Muscle of leg (tissue), 11 donors: ENCODE measurements around the gene LRP2. TPM values are rescaled to one million over a fixed set of nuclear protein-coding genes. Genes with fewer than 3 reads are reported as not detected.

Experiments
- DNase-seq: peaks from one replicate; pipeline ENCODE4 v3.0.0; 2013
- H3K27ac ChIP-seq: one replicate; pipeline ENCODE4 v1.5.1; 2013; ENCODE audit warnings: mild to moderate bottlenecking, low read length, control low read depth
- H3K27me3 ChIP-seq: one replicate; pipeline ENCODE4 v1.6.1; 2013; ENCODE audit warnings: low read length; ENCODE audit not compliant: control insufficient read depth, insufficient read depth
- H3K36me3 ChIP-seq: one replicate; pipeline ENCODE4 v1.6.1; 2013; ENCODE audit warnings: low read length; ENCODE audit not compliant: control insufficient read depth, insufficient read depth
- H3K4me1 ChIP-seq: one replicate; pipeline ENCODE4 v1.6.1; 2013; ENCODE audit warnings: low read length; ENCODE audit not compliant: control insufficient read depth, insufficient read depth
- H3K4me3 ChIP-seq: one replicate; pipeline ENCODE4 v1.5.1; 2013; ENCODE audit warnings: low read length, control low read depth
- H3K9me3 ChIP-seq: replicated peaks from 2 replicates; pipeline ENCODE4 v1.6.1; 2013; ENCODE audit warnings: low read depth, low read length; ENCODE audit not compliant: control insufficient read depth
- WGBS: methylation state at CpG from one replicate; pipeline ENCODE4 v1.1.5; 2013; ENCODE audit warnings: missing lambda C conversion rate; ENCODE audit not compliant: insufficient coverage; 5-methylcytosine and 5-hydroxymethylcytosine counted together
- polyA plus RNA-seq, 8 donors: library from polyadenylated mRNA; unstranded; fragments of 120-200 nt; gene quantifications; one replicate each; pipeline versions ENCODE4 v1.2.1 to v1.2.3, GENCODE V29; 2013; ENCODE audit warnings: inconsistent platforms in 1 of 8, low replicate concordance in 1 of 8; ENCODE audit not compliant: insufficient read length in 8 of 8, insufficient read depth in 1 of 8
- total RNA-seq: library from RNA; stranded (reverse); fragments of 120-200 nt; gene quantifications from one replicate; pipeline ENCODE4 v1.2.4, GENCODE V29; 2013

The LRP2 gene
- total and polyA plus RNA-seq, 9 donors: 0.05 to 0.40 (median 0.09) TPM; not detected in 1

DNA sequence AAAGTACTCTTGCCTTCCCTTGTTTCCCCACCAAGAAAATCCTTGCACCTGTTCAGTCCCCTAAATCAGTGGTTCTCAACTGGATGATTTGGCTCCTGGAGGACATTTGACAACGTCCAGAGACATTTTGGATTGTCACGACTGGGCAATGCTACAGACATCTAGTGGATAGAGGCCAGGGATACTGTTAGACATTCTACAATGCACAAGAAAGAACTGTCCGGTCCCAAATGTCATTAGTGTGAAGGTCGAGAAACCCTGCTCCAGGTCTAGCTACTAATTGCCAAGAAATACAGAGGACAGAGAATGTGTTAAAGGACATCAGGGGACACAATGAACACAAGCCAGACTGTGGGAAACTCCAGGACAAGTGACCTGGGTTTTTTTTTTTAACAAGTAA, 60.0 kb downstream of the LRP2 start:
- no peak for DNase-seq
- Histone ChIP-seq H3K27ac (no peak overlapping the region), H3K4me3 (no peak overlapping the region), H3K36me3 (no peaks in the 10 kb centered on the region), H3K4me1 (no peaks in the 10 kb centered on the region), H3K9me3 (no peaks in the 10 kb centered on the region), H3K27me3 (no peaks in the 10 kb centered on the region)
- WGBS: 20% methylated on average over 2 of the region's 4 CpGs

DNA sequence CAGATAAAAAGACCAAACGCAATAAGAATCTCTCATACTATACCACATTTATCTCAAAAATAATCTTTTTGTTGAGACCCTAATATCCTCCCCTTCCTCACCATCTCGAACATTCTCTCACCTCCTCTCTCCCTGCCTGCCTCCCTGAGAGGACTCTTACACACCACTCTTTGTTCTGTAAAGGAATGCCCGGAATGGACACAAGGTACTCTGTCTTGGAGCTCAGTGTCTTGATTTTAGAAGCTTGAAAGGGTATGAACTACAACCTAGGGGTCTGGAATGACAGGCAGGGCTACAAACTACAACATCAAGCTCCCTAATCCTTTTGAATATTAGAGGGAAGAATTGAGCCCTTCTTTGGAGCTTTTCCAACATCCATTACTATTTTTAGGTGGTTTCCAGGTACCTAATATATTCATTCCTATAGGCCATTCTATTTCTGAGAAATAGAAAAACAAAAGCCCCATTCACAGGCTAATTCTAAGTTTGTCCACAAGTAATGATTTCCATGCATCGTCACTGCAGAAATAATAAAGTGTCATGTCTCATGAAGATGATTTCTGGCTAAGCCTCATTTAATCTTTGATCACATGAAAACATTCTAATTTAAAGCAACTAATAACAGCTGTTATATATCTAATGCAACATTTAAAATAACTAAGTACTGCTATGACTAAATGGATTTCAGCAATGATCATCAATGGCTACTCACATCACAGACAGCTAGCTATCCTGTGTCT, 60.6 kb downstream of the LRP2 start:
- no peaks in the 10 kb centered on the region for H3K4me1 ChIP-seq
- H3K36me3 ChIP-seq: no peaks in the 10 kb centered on the region
- WGBS: 86% methylated on average over 2 of the region's 4 CpGs
- no peaks in the 10 kb centered on the region for H3K9me3 ChIP-seq
- no peak overlapping the region for H3K4me3 ChIP-seq
- DNase-seq: no peak
- no peak overlapping the region for H3K27ac ChIP-seq
- H3K27me3 ChIP-seq: no peaks in the 10 kb centered on the region

DNA sequence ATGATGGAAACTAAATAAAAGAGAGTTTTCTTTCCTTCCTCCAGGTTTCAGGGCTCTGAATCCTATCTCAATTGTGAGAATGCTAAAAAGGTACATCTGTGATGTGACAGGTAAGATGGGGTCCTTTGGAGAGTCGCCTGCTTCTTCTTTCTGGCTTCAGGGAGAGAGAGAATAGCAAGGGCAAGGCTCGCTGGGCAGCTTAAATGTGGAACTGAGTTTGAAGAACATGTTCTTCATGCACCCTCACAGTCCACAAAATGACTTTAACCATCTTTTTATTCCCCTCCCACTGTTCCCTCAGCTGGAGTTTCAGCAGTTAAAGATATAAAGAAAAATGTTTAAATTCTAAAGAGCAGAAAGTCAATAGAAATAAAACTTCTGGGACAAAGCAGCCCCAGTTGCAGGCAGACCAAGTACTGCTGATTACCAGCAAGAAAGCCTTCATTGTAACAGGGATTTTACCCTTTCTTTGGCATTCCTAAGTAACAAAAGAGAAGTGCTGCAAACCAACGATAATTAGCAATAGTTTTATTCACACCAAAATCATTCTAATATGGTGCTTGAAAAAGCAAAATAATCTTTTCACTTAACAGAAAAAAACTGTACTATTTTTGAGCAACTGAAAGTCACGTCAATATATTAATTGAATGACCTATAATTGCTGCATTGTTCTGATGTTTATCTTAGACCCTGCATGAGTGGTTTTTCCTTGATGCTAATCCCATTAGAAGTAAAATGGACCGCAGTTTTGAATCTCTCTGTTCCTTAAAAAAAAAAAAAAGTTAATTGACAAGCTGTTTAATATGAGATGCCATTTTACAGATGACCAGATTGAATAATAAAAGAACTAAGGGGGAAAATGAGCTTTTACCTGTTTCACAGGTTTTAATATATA, 61.5 kb downstream of the LRP2 start:
- Histone ChIP-seq H3K9me3 (no peaks in the 10 kb centered on the region), H3K4me1 (no peaks in the 10 kb centered on the region), H3K4me3 (no peak overlapping the region), H3K36me3 (no peaks in the 10 kb centered on the region), H3K27me3 (no peaks in the 10 kb centered on the region), H3K27ac (no peak overlapping the region)
- WGBS: no CpG with 5 or more reads among the region's 5 CpGs
- no peak for DNase-seq

DNA sequence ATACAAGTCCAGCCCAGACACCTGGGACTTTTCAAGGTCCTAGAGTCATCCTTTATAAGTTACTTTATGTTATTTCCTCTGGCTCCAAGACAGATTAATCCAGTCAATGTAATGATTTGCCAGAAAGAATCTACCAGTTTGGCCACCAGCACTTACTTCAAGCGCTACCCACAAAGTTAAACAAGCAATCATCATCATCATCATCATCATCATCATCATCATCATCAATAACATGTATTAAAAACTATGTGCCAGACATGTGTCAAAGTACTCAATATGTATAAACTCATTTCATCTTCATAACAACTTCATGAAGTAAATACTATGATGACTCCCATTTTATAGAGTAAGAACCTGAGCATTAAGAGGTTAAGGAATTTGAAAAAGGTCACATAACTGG, 64.3 kb downstream of the LRP2 start:
- Histone ChIP-seq H3K9me3 (no peaks in the 10 kb centered on the region), H3K4me3 (no peak overlapping the region), H3K27ac (no peak overlapping the region), H3K36me3 (no peaks in the 10 kb centered on the region), H3K27me3 (no peaks in the 10 kb centered on the region), H3K4me1 (no peaks in the 10 kb centered on the region)
- DNase-seq: no peak
- 100% methylated on average over 1 of the region's 1 CpG for WGBS

DNA sequence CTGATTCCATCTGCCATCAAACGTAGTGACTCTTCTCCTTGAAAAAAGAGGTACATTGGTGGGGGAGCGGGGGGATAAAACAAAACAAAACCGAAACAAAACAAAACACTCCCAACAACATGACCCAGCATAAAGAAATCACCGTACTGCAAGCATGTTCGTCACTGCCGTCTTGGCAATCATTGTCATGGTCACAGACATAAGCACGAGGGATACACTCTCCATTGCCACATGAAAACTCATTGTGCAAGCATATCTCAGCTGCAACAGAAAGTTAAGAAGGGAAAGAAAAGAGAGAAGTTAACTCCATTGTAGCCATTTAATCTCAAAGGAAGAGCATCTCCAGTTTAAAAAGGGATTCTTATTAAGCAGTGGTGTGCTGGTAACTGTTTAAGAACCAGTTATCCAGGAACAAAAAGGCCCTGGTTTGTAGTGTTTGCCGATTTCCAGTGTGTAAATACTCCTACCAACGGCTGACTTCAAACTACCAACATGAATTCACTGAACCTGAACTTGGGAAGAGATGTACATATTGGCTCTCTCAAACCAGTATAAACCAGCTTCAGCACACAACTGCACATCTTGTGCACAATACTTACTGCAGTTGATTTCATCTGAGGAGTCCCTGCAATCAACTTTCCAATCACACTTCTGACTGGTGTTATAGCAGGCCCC, 68.2 kb downstream of the LRP2 start:
- Histone ChIP-seq H3K9me3 (no peaks in the 10 kb centered on the region), H3K36me3 (no peaks in the 10 kb centered on the region), H3K27me3 (no peaks in the 10 kb centered on the region), H3K27ac (no peak overlapping the region), H3K4me3 (no peak overlapping the region), H3K4me1 (no peaks in the 10 kb centered on the region)
- WGBS: 94% methylated on average over 3 of the region's 9 CpGs
- no peak for DNase-seq

DNA sequence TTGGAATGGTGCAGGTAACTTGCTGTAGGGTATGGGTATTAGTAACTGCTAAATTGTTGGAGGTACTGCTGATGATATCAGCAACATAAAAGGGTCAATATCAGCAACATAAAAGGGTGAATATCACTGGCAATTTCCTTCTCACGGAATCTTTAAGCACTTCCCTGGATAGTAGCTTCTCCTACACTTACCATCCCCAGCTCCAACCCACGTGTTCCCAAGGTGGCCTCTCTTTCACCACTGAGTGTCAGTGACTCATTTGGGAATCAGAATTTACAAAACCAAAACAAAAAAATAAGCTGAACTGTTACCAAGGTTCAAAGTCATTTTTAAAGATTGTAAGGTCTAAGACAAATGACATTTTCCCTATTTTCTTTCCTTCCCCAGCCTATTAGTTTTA, 70.8 kb downstream of the LRP2 start:
- H3K27me3 ChIP-seq: no peaks in the 10 kb centered on the region
- no peaks in the 10 kb centered on the region for H3K36me3 ChIP-seq
- H3K27ac ChIP-seq: no peak overlapping the region
- WGBS: no CpG with 5 or more reads among the region's 2 CpGs
- H3K9me3 ChIP-seq: no peaks in the 10 kb centered on the region
- DNase-seq: no peak
- no peak overlapping the region for H3K4me3 ChIP-seq
- no peaks in the 10 kb centered on the region for H3K4me1 ChIP-seq

DNA sequence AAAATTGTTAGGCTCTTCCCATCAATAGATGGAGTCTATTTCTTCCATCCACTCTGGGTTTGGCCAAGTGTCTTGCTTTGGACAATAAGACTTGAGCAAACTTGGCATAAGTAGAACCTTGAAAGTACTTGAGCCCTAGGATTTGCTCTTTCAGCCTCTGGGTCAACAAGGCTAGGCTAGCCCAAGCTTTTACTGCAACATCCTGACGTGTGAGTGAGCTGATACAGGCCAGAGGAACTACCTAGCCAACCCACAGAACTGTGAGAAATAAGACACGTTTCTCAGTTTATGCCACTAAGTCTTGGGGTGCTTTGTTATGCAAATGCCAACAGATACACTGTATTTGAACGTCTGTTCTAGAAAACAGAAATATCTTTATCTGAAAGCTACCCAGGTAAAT, 71.9 kb downstream of the LRP2 start:
- no peak overlapping the region for H3K27ac ChIP-seq
- WGBS: 47% methylated on average over 2 of the region's 3 CpGs
- no peaks in the 10 kb centered on the region for H3K27me3 ChIP-seq
- no peaks in the 10 kb centered on the region for H3K9me3 ChIP-seq
- no peaks in the 10 kb centered on the region for H3K4me1 ChIP-seq
- H3K36me3 ChIP-seq: no peaks in the 10 kb centered on the region
- no peak overlapping the region for H3K4me3 ChIP-seq
- no peak for DNase-seq

DNA sequence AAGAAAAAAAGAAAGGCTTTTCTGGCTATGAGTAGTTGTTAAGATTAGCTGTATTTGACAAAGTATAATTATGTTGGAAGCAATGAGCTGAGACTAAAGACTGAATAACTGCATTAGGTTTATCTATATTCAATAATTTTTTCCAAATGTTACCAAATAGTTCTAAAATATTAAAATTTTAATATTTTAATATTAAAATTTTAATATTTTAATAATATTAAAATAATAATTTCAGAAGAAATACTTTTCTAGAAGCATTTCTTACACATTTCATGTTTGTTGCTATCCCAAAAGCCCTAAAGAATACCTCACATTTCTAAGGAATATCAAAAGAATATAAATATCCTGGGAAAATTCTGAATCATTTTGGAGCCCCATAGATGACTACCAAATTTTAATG, 74.7 kb downstream of the LRP2 start:
- DNase-seq: no peak
- no peaks in the 10 kb centered on the region for H3K9me3 ChIP-seq
- no peaks in the 10 kb centered on the region for H3K27me3 ChIP-seq

DNA sequence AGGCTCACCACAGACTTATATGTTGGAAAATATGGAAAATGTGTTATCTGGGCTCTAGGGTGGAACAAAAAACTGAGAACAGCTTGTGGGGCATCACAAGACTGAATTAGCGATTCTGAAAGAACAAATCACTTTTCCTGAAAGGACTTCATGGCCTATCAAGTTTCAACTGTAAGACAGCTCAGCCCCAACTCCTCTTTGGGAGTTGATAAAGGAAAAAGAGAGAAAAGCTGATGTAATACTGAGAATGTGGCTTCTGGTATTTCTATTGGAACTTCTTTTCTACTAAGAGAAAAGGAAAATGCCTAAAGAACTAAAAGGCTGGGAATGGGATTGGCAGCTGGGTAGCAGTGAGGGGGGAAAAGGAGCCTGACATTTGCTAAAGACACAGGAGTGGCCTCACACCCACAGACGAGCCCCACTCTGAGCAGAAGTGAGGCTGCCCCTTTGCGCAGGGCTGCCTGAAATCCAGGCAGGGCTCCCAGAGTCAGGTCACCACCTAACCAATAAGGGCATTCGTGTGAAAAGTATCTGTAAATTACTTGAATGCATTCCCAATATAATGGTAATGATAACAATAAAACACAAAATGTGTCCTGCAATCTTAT, 75.6 kb downstream of the LRP2 start:
- no peaks in the 10 kb centered on the region for H3K9me3 ChIP-seq
- no peaks in the 10 kb centered on the region for H3K36me3 ChIP-seq
- WGBS: no CpG with 5 or more reads among the region's 4 CpGs
- DNase-seq: no peak
- no peaks in the 10 kb centered on the region for H3K4me1 ChIP-seq
- H3K27ac ChIP-seq: no peak overlapping the region
- H3K4me3 ChIP-seq: no peak overlapping the region
- no peaks in the 10 kb centered on the region for H3K27me3 ChIP-seq

More for the DNA sequence above, 74.7 kb downstream of the LRP2 start:
- no peaks in the 10 kb centered on the region for H3K4me1 ChIP-seq
- no peak overlapping the region for H3K4me3 ChIP-seq
- no peaks in the 10 kb centered on the region for H3K36me3 ChIP-seq
- no peak overlapping the region for H3K27ac ChIP-seq
